GM12878 (cell line): ENCODE results near the gene ADPRS.

Experiments used
- BHLHE40 ChIP-seq, 2 experiments: fragments of 450-650 bp in 1 of 2; IDR thresholded peaks; 2 replicates each; pipeline ENCODE4 v1.6.1; 2011 to 2017; ENCODE audit warnings: low read depth in 2 of 2, borderline replicate concordance in 1 of 2, improper control_type of control experiment in 1 of 2, low read length in 1 of 2, mild to moderate bottlenecking in 1 of 2
- CBX5 ChIP-seq: sonication (generic); IDR thresholded peaks from 2 replicates; pipeline ENCODE4 v1.6.1; 2016; ENCODE audit warnings: low read depth, moderate library complexity, mild to moderate bottlenecking, inconsistent platforms
- CTCF ChIP-seq, 3 experiments: IDR thresholded peaks in 2 of 3; conservative IDR thresholded peaks in 1 of 3; 2 replicates each; pipeline ENCODE4 v1.5.1; 2011; ENCODE audit warnings: low read depth in 3 of 3, low read length in 3 of 3, mild to moderate bottlenecking in 3 of 3, control low read depth in 2 of 3, moderate library complexity in 2 of 3, inconsistent platforms in 1 of 3, mixed read lengths in 1 of 3; ENCODE audit not compliant: control insufficient read depth in 2 of 3, insufficient read depth in 1 of 3; ENCODE audit errors: extremely low read depth in 1 of 3
- E4F1 ChIP-seq: fragments of 450-650 bp; IDR thresholded peaks from 2 replicates; pipeline ENCODE4 v1.6.1; 2018; ENCODE audit warnings: borderline replicate concordance, mild to moderate bottlenecking; ENCODE audit not compliant: partially characterized antibody
- EZH2 ChIP-seq: IDR thresholded peaks from 2 replicates; pipeline ENCODE4 v1.6.1; 2012; ENCODE audit warnings: low read depth, mild to moderate bottlenecking, control low read depth, inconsistent platforms, low read length, borderline replicate concordance; ENCODE audit not compliant: control insufficient read depth
- NBN ChIP-seq: fragments of 450-650 bp; IDR thresholded peaks from 2 replicates; pipeline ENCODE4 v1.6.1; 2016
- SIN3A ChIP-seq: IDR thresholded peaks from 2 replicates; pipeline ENCODE4 v1.6.1; 2012; ENCODE audit warnings: low read depth, low read length, improper control_type of control experiment
- SKIL ChIP-seq: fragments of 450-650 bp; IDR thresholded peaks from 2 replicates; pipeline ENCODE4 v1.6.1; 2017; ENCODE audit warnings: mild to moderate bottlenecking, low read depth, inconsistent platforms; ENCODE audit not compliant: poor library complexity, severe bottlenecking

GRCh38 chr1:36089393-36090121, 865 bp downstream of the ADPRS start:
- no peak for TF ChIP-seq E4F1
- TF ChIP-seq NBN: no peak
- TF ChIP-seq BHLHE40 (IDR thresholded peaks at IDR 0.05; ENCODE audit: borderline replicate concordance in 1 of 2, low read depth in 2 of 2, low read length in 1 of 2): no peak
- TF ChIP-seq EZH2: no peak
- no peak for TF ChIP-seq CBX5
- no peak for TF ChIP-seq CTCF (IDR thresholded peaks at IDR 0.05 in 2 of 3, conservative IDR thresholded peaks at IDR 0.05 in 1 of 3; ENCODE audit: control insufficient read depth in 2 of 3, extremely low read depth in 1 of 3, insufficient read depth in 1 of 3, low read depth in 3 of 3, low read length in 3 of 3)
- TF ChIP-seq SIN3A: no peak; the same call in 1 of the 2 replicates
- no peak for TF ChIP-seq SKIL
